Measurements from ENCODE around the gene WDR1. TPM values are rescaled to one million over a fixed set of nuclear protein-coding genes. Genes with fewer than 3 reads are reported as not detected.

WDR1 gene
- total and polyA plus RNA-seq, 10 of the 15 experiments (the other 5 are each of a cell fraction or from before 2014, with no cell fraction given): 28.5 to 397 (median 290) TPM

DNA sequence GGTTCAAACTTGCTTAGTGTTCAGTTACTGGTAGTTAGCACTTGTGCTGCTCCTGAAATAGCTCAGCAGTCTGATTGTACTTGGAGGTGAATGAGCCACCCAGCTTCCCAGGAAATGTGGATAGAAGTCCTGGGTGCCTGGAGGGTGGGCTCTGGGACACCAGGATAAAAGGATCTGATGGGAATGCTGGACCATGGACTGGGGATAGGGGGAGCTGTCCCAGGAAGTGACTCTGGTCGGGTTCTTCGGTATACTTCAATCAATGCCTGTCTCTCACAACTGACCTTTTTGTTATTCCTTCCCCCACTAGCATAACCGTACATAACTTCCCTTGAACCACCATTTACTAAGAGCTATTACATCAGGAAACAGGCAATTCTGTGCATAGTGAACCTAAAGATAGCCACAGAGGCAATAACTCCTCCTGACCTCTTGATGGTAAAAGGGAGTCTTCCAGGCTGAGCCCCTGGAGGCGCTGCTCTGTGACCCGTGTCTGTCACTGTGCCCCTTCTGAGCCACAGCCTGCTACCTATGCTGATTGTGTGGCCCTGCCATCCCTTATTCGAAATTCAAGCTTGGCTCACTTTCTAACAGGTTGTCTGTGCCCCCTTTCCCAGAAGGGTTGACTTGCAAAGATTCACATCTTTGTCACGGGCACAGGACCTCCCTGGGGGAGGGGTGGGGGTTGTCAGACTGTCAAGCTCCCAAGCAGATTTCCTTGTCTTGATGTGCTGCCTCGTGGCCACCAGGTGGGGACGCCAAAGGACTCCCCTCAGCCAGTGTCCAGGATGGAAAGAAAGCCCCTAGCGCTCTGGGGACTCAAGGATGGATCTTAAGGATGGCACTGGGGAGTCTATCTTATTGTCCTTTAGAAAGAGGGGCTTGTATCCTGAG is 24.5 kb upstream of the WDR1 start (continued):
- TF ChIP-seq, protein P1, sequence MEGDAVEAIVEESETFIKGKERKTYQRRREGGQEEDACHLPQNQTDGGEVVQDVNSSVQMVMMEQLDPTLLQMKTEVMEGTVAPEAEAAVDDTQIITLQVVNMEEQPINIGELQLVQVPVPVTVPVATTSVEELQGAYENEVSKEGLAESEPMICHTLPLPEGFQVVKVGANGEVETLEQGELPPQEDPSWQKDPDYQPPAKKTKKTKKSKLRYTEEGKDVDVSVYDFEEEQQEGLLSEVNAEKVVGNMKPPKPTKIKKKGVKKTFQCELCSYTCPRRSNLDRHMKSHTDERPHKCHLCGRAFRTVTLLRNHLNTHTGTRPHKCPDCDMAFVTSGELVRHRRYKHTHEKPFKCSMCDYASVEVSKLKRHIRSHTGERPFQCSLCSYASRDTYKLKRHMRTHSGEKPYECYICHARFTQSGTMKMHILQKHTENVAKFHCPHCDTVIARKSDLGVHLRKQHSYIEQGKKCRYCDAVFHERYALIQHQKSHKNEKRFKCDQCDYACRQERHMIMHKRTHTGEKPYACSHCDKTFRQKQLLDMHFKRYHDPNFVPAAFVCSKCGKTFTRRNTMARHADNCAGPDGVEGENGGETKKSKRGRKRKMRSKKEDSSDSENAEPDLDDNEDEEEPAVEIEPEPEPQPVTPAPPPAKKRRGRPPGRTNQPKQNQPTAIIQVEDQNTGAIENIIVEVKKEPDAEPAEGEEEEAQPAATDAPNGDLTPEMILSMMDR (IDR thresholded peaks at IDR 0.05 in 2 of 3, conservative IDR thresholded peaks at IDR 0.05 in 1 of 3; ENCODE audit: control insufficient read depth in 2 of 3, extremely low read depth in 1 of 3, insufficient read depth in 1 of 3, low read depth in 3 of 3, low read length in 3 of 3): no peak

DNA sequence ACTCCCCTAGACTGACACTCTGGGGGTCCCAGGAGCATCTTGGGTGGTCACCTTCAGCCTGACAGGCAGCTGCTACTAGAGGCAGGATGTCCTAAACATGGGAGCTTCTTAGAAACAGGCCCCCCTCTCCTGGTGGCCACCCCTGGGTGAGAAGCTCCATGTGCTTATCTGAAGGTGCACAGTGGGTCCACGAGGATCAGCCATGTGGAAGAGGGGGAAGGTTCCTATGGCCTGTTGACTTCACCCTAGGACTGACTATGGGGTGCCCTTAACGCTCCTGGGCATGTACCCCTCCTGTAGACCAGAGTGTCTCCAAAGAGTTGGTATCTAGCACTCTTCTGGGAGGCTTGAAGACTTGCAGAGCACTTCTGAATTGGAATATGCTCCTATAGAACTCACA is 22.9 kb upstream of the WDR1 start:
- FAIRE-seq (no peak), DNase-seq (ENCODE audit: low read depth, low spot score) (no peak), ATAC-seq (no peak)
- Histone ChIP-seq H3K4me3 (no peak overlapping the region), H4K20me1 (ENCODE audit: control insufficient read depth, insufficient read depth) (no peaks in the 10 kb centered on the region), H2AFZ (ENCODE audit: control insufficient read depth, low read depth, low read length) (no peak overlapping the region), H3K4me2 (ENCODE audit: control insufficient read depth, insufficient read depth) (no peak overlapping the region), H3K36me3 (ENCODE audit: control insufficient read depth in 2 of 2, insufficient read depth in 2 of 2, low read length in 1 of 2) (no peaks in the 10 kb centered on the region), H3K9ac (ENCODE audit: control insufficient read depth, insufficient read depth, low read length) (no peak overlapping the region), H3K27me3 (replicated peaks in 1 of 2; ENCODE audit: control insufficient read depth in 2 of 2, insufficient read depth in 2 of 2, low read length in 1 of 2) (no peaks in the 10 kb centered on the region; a peak in 1 of 4 replicates), H3K9me3 (replicated peaks; ENCODE audit: control insufficient read depth, insufficient read depth, low read length) (no peaks in the 10 kb centered on the region; the same call in 2 of the 3 replicates), H3K27ac (ENCODE audit: control insufficient read depth, insufficient read depth) (no peak overlapping the region), H3K4me1 (ENCODE audit: control insufficient read depth, insufficient read depth, low read length) (no peaks in the 10 kb centered on the region), H3K79me2 (ENCODE audit: control insufficient read depth, insufficient read depth, low read length) (no peaks in the 10 kb centered on the region)
- WGBS (ENCODE audit: insufficient coverage, insufficient replicate concordance, low lambda C conversion rate, missing lambda C conversion rate): 0% methylated on average over 2 of the region's 2 CpGs
- CTCF ChIA-PET: no interaction called here
- POLR2A ChIA-PET: no interaction called here
- TF ChIP-seq SIN3A (IDR thresholded peaks at IDR 0.05; ENCODE audit: low read depth, low read length) (no peak), MYC (IDR thresholded peaks at IDR 0.05; ENCODE audit: insufficient read depth, insufficient read length, insufficient replicate concordance, low read length, severe bottlenecking) (no peak), CHD2 (IDR thresholded peaks at IDR 0.05; ENCODE audit: borderline replicate concordance, low read depth, low read length) (no peak), MEF2A (IDR thresholded peaks at IDR 0.05; ENCODE audit: insufficient read depth, low read depth, low read length) (no peak), FOXM1 (IDR thresholded peaks at IDR 0.05; ENCODE audit: low read depth, low read length) (no peak), MTA3 (IDR thresholded peaks at IDR 0.05; ENCODE audit: borderline replicate concordance, low read length) (no peak)
- TF ChIP-seq, protein P2, sequence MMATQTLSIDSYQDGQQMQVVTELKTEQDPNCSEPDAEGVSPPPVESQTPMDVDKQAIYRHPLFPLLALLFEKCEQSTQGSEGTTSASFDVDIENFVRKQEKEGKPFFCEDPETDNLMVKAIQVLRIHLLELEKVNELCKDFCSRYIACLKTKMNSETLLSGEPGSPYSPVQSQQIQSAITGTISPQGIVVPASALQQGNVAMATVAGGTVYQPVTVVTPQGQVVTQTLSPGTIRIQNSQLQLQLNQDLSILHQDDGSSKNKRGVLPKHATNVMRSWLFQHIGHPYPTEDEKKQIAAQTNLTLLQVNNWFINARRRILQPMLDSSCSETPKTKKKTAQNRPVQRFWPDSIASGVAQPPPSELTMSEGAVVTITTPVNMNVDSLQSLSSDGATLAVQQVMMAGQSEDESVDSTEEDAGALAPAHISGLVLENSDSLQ (IDR thresholded peaks at IDR 0.05): no peak
- RAD21 ChIA-PET (ENCODE audit: unreplicated experiment): no interaction called here
- intact Hi-C loops (cut with micrococcal nuclease; ENCODE audit: unreplicated experiment): no loop called here
- no TSS peak for BruUV-seq (replicated peaks)
- SMC1A ChIA-PET (ENCODE audit: uncharacterized antibody, unreplicated experiment): no interaction called here
- in situ Hi-C loops (cut with MboI): no loop called here

All from GM12878 (cell line).